ENCODE results near the gene CRB2.
"Not testable (repeated sequence)": the region's sequence is repeated elsewhere in the genome, so short reads cannot be mapped to it uniquely, and the experiment has no call there.

Gene CRB2

DNA sequence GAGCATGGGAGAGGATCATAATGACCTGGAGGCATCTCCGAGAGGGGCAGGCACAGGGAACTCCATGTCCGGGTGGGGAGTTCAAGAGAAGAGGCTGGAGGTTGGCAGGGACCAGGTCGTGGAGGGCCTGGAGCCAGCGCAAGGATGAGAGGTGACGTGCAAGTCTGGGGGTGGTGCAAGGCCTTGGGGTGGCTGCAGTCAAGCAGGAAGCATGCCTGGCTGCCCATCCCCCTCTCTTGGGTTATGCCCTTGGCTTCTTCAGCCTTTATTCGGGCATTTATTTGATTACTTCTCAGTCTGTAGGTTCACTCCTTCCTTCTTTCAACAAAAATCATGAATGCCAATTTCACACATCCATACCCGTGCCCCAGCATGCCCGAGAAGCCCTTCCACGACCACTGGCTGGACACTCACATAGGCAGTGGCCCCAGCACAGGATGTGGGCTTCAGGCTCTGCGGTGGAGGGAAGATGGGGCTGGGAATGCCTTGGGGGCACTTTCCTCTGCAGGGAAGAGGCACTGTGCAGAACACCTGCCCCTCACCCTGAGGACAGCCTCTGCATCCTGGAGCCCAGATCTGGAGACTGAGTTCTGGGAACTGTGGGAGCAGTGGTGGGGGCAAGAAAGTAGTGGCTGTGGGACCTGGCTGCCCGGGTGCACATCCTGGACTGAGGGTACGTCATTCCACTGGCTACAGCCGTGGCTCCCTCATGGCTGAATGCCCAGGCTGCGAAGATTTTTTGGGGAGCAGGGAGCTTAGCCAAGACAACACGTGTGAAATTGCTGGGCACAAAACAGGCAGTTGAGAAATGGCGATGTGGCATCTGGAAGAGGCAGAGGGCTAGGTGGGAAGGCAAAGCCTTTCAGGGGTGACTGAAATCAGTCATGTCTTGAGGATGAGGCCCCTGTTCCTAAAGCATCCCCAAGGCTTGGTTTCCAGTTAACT lies 38.6 kb downstream of the CRB2 start:
- DNase-seq (ENCODE audit: low read depth): no peak

DNA sequence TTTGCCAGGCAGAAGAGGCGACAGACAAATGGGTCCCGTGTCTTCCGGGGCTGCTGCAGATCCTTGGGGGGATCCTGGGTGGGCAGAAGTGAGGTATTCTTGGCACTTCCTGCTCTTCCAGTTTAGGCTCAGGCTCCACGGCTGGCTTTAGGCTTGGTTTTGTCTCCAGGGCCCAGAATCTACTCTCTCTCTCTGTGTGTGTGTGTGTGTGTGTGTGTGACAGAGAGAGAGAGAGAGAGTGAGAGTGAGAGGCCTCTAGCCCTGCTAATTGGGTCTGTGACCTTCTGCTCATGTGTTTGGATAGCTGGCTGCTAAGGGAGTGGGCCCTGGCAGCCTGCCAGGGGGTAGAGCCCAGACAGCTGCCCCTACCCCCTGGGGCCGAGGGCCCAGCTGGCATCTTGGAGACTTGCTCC lies 39.3 kb downstream of the CRB2 start:
- no peak for DNase-seq (ENCODE audit: low read depth)
- no peak overlapping the region for H3K4me3 ChIP-seq (ENCODE audit: low read depth, low read length)

More for the DNA sequence above, 38.6 kb downstream of the CRB2 start:
- H3K4me3 ChIP-seq (ENCODE audit: low read depth, low read length): no peak overlapping the region

DNA sequence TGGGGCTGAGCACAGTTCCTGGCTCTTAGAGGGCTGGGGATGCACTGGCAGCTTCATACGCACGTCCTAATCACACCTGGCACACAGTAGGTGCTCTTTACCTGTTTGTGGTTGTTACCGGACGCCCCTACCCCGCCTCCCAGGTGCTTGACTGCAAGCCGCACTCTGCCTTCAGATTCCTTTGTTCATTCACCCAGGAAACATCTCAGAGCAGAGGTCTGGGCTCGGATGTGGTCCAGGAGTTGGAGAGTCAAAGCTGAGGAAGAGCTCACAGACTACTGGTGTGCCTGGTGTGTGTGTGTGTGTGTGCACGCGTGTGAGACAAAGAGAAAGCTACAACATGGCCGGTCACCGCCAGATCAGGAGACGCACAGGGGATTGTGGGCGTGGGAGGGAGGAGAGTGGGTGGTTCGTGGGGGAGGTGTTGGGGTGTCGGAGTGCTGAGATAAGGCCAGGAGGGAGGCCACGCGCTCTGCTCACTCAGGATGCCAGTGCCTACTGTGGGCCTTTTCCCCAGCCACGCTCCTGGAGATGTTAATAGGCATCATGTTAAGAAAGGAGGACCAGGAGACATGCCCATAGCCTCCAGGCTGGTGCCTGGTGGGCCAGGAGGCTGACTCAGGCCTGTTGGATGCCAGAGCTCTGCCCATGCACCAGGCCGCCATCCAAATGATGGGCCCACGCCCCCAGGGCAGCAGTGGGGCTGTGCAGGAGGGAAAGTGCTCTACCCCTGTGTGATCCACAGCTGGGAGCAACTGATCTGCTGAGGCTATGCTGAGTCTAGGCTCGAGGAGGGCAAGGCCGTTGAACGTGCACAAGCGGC lies 39.9 kb downstream of the CRB2 start:
- DNase-seq (ENCODE audit: low read depth): no peak
- H3K4me3 ChIP-seq (ENCODE audit: low read depth, low read length): no peak overlapping the region

DNA sequence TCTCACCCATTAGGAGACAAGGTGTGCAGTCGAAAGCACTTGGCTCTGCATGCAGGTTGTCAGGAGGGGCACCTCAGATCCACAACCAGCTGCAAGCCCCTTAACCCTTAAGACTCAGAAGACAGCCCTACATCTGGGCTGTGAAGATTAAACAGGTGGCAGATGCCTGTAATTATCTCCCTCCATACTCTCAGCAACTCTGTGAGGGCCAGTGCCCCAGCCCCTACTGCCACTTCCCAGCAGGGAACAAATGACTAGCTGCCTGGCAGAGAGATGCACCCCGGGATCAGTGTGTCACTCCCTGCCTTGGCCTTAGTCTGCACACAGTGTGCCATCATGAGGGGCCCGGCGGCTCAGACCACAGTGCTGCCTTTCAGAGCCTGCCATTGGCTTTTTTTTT lies 42.0 kb downstream of the CRB2 start:
- no peak for DNase-seq (ENCODE audit: low read depth)
- no peak overlapping the region for H3K4me3 ChIP-seq (ENCODE audit: low read depth, low read length)

DNA sequence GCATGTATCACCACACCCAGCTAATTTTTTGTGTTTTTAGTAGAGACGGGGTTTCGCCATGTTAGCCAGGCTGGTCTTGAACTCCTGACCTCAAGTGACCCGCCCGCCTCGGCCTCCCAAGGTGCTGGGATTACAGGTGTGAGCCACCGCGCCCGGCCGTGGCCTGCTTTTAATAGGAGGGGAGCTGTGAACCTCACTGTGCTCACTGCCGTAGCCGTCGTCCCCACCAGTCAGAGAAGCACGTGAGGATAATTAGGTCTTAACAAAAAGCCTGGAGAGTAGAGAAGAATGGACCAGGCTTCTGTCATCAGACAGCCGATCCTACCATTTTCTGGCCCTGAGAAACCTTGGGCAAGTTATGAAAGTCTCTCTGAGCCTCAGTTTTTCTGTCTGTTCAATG lies 42.9 kb downstream of the CRB2 start:
- DNase-seq (ENCODE audit: low read depth); H3K4me3 ChIP-seq (ENCODE audit: low read depth, low read length): not testable (repeated sequence)

DNA sequence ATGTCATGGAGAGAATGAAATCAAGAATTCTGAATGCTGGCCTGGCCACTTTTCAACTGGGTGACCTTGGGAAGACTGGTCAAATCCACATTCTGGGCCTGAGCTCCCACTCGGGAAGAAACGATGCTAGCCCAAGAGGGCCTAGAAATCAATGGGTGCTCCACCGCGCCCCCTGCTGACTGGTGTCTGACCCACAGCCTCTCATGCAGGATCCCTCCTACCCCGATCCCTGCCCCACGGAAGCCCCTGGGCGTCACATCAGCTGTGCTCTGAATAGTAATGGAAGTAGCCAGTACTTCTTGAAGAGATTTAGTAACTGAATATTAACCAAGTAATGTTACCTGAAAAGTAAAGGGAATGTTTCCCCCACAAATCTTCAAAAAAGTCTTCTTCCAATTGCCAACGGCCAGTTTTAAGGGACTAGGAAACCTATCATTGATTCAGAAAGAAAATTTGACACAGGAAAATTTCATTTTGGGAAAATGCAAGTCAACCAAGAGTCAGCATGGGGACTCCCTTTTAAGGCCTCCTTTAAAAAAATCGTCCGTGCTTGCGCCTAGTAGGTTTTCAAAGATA lies 43.9 kb downstream of the CRB2 start:
- DNase-seq (ENCODE audit: low read depth): no peak
- no peak overlapping the region for H3K4me3 ChIP-seq (ENCODE audit: low read depth, low read length)

DNA sequence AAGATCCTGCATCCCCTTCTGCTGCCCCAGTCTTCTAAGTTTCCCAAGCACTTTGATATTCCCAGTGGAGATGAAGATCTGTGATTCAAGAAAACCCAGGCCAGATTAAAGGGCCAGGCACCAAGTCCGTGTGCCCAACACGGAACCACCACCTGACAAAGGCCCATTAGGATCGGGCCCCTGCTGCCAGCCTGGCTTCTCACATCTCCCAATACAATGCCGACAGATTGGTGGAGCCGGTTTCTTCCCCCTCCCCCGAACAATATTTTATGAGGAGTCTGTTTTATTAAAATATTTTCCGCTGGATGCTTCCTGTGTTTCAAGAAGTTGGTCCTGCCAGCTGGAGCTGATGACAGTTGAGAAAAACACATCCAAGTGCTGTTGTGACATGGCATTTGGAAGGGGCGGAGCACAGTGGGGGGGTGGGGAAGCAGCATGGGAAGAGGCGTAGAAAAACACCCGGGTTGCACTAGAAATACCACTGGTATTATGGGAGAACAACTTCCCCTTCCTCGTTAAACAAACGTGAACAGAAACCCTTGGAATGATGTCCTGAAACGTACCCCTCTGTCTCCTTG lies 45.0 kb downstream of the CRB2 start:
- DNase-seq (ENCODE audit: low read depth): no peak
- H3K4me3 ChIP-seq (ENCODE audit: low read depth, low read length): no peak overlapping the region

DNA sequence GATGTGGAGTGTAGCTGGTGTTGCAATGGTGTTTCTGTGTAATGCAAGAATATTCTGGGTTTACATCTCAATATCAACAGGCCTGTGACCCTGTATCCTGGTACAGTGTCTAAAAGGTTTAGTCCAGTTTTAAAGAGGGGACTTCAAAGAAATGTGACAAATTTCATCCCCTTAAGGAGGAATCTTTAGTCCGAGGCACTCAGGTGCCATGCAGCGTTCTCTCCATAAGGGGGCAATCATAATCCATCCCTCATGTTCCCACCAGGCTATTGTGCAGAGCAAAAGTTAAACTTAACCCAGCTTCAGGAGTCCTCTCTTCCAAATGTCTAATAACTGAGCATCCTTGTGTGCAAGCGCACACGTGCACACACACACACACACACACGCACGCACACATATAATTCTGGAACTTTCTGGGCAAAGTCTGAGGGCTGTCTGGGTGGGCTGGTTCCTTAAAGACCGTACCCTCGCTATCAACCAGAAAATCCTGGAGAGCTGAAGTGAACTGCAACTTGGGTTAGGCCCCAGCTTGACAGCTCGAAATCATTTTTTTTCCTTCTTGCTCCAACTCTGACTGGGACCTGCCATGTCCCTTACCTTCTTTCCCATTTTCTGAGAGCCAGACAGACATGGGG lies 46.0 kb downstream of the CRB2 start:
- no peak for DNase-seq (ENCODE audit: low read depth)
- no peak overlapping the region for H3K4me3 ChIP-seq (ENCODE audit: low read depth, low read length)

DNA sequence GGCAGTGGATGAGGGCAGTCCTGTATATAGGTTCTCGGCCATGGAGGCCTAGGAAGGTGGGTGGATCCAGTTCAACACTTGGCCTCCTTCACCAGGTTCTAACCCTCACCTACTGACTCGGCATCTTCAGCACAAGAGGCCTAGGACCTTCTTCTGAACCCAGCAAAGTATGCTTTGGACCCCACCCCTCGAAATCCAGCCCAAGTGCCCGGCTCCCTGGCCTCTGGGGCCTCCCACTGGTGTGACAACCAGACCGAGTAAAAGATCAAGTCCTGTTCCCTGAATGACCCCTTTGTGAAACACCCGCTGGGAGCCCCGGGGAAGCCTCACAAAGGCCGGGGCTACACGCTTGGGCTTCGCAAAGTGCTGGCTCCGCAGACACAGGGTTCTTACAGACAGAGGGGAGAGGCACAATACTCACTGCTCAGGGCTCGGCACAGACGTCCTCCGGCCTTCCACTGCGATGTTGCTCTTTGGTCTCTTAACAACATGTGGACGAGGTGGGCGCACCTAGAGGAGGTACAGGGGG lies 47.0 kb downstream of the CRB2 start:
- H3K4me3 ChIP-seq (ENCODE audit: low read depth, low read length): no peak overlapping the region
- no peak for DNase-seq (ENCODE audit: low read depth)

DNA sequence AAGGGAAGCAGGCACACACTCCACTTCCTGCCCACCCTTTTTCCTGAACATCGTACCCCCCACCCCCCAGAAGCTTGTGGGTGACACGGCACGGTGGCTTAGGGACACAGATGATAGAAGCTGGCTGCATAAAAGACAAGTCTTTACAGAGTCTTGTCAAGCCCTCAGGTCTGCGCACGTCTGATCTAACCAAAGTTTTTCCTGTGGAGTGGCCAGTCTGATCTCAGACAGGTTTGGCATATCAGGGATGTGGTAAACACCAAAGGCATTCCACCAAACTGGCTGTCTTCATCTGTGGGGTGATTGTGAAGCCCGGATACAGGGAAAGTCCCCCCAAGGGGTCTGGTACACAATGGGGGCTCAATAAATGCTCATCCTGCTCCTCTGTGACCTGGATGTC lies 50.0 kb downstream of the CRB2 start:
- H3K4me3 ChIP-seq (ENCODE audit: low read depth, low read length): no peak overlapping the region
- no peak for DNase-seq (ENCODE audit: low read depth)

DNA sequence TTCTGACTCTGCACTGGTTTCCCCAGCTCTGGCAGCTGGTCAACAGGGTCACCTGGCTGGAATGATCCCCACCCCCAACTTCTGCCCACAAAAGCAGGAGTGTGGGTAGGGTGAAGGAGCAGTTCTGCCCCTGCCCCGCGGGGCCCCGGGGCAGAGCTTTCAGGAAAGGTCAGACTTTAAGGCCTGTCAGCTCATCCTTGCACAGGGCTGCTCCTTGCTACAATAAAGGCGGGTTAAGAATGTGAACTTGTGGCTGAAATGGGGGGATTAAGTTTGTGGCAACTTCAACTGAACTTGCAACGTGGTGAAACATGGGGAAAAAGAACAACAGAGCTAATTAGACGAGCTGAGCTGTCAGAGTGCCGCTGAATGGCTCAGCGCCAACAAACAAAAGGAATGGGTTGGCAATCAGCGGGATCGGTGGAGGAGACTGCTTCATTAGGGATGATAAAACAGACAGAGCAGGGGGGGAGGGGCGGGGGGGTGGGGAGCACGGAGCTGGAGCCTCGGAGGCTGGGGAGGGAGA lies 50.8 kb downstream of the CRB2 start:
- no peak overlapping the region for H3K4me3 ChIP-seq (ENCODE audit: low read depth, low read length)
- no peak for DNase-seq (ENCODE audit: low read depth)

DNA sequence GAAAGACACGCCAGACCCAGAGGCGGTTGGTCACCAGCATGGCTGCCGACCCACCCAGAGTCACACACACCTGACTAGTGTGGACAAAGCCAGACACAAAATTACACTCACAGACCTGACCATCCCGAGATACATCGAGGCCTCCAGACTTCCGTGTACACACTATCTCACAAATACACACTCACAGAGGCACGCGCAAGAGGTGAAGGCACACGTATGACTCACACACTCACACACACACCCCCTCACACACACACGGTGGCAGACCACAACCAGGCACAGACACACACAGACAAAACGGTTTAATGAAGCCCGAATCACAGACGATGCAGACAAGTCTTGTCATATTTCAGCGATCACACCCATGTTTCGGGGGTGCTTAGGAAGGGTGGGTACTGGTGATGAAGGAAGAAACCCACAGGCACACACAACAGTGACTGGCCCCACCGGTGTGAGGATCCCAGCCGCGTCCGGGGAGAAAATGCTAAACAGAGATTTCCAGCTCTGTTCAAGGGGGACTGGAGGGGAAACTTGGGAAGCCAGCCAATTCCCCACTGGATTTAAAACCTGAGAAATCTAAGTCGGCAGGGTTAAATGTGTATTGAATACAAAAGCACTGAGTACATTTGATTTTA lies 51.3 kb downstream of the CRB2 start:
- DNase-seq (ENCODE audit: low read depth): no peak
- H3K4me3 ChIP-seq (ENCODE audit: low read depth, low read length): no peak overlapping the region

DNA sequence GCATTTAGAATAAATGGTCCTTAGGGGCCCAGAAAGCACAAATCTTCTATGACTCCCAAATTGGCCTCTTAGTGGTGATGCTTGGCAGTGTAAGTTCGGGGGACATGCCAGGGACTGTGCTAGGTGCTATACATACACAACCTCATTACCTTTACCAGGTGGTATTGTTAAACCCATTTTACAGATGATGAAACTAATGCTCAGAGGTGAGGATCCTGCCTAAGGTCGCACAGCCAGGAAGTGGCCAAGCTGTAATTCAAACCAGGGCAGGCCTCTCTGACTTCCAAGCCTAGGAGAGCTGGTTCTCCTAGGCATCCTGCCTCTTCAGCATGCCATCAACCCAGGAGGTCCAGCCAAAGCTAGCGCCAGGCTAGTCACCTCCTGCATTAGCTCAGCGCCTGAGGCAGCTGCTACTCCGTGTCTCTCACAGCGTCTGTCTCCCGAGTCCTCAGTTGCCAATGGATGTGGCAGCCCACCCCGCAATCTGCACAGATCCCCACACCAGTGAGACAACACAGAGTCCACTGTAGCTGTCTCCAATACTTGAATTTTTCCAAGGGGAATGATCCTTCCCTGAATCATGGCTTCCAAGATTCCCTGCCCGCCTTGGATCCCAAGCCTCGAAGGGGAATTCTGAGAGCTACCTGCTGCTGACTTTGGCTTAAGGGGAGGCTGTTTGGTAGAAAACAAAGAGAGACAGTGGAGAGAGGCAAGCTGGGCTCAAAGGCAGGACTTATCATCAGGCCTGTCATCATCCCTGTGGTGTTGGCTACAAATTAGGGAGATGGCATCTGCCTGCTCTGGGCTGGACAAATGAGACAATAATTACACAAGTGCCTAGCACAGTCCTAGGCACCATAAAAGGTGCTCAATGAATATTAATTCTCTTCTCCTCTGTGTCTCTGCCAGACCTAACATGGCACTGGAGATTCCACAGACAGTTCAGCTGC lies 52.6 kb downstream of the CRB2 start:
- DNase-seq (ENCODE audit: low read depth): no peak
- no peak overlapping the region for H3K4me3 ChIP-seq (ENCODE audit: low read depth, low read length)

DNA sequence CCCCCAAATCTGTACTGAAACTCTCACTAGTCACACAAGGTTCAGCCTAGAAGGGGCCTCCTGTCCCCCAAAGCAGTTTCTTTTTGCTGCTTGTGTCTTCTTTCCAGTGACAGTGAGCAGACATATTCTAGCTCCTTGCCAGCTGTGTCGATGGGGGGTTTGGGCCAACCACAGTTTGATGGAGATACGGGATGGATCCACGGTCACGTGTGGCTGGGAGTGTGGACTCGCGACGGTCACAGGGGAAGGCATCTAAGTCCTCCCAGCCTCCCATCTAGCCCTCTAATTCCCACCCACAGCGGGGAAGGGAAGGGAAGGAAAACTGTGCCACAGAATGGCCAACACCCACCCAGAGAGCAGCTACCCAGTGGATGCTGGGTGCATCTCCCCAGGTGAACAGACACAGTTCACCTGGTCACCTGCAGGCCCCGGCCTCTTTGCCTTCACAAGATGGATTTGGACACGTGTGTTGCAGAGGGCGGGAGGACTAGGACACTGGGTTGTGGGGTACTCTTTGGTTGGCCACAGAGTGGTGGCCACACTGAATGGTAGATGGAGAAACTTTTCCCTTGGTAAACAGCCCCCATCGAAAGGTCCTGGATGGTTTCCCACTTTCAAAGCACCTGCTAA lies 54.4 kb downstream of the CRB2 start:
- H3K4me3 ChIP-seq (ENCODE audit: low read depth, low read length): no peak overlapping the region
- no peak for DNase-seq (ENCODE audit: low read depth)

DNA sequence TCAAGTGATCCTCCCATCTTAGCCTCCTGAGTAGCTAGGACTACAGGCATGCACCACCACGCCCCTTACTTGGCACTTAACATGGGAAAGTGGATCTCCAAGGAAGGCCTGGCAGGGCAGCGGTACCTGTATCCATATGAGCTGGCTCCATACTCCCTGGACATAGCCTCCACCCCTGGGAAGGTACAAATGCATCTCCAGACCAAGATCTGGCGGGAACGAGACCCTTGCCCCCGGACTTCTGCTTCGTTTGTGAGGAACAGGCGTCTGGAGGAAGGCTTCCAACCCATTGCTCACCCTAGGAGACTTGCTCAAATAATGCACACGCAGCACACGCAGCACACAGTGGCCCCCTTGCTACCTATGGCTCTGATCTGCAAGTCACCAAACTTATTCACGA lies 55.2 kb downstream of the CRB2 start:
- no peak overlapping the region for H3K4me3 ChIP-seq (ENCODE audit: low read depth, low read length)
- DNase-seq (ENCODE audit: low read depth): no peak

DNA sequence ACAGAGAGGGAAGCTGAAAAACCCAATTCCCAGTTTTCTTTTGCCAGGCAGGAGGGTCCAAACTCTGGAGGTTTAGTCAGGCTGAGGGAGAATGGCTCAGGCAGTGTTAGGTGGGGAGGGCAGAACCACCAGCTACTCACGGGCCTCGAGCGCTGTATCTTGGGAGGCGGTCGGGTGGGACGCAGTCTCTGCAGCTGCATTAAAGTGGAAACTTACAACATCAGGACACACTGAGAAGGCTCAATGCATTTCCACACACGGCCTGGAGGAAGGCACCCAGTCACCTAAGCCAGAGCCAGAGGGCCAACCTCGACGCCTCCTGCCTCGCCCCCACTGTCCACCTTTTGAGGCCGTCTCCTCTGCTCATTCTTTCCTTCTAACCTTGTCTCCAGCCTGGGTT lies 55.6 kb downstream of the CRB2 start:
- DNase-seq (ENCODE audit: low read depth): no peak
- no peak overlapping the region for H3K4me3 ChIP-seq (ENCODE audit: low read depth, low read length)

DNA sequence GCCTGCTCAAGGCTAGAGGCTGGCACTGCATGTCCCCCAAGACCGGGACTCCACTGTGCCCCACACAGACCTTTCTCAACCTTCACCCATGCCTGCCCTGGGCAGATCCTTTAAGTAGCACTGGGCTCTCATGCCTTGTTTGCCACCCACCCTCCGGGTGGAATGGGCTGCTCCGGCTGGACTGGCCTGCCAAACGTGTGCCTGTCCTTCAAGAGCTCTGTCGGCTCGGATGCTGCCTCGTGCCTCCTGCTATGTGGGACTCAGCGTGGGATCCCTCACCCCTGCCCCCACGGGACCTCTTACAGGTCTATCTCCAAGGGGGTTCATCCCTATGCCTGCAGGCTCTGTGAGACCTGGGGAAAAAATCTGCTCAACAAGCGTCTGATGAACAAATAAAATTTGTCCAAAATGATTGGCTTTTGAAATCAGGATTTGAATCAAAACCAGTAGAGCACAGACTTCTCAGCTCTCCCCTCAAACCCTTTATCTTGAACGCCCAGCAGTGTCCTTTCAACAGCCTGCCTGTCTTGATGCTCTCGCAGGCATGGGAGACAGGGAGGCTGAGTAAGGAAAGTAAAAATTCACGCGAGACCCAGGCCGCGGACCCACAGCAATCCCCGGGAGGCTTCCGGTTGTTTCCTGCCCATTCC lies 56.3 kb downstream of the CRB2 start:
- no peak for DNase-seq (ENCODE audit: low read depth)
- H3K4me3 ChIP-seq (ENCODE audit: low read depth, low read length): no peak overlapping the region

All from skeletal muscle cell (primary cell).